IMR-90 (cell line): ENCODE data around the gene SH3BP2. TPM values are rescaled to one million over a fixed set of nuclear protein-coding genes. Genes with fewer than 3 reads are reported as not detected.

ENCODE experiments used
- ATAC-seq: fragments of 200-7000 bp; cut with Tn5 transposase; 2 replicates; pipeline ENCODE4 v1.9.1; 2020; ENCODE audit warnings: low read depth, mild to moderate bottlenecking, moderate library complexity
- BruUV-seq: library from RNA; stranded (reverse); fragments of 400-500 nt; replicated peaks from 2 replicates; lab custom pipeline; 2021; lab: Mats Ljungman, UMichigan
- CTCF ChIA-PET: fragments of 300-600 bp; formaldehyde crosslinking; extraction: SDS; loops from one replicate; lab custom pipeline; 2021; ENCODE audit warnings: antibody characterized with exemption; lab: Yijun Ruan, JAX
- POLR2A ChIA-PET: fragments of 300-600 bp; sonication (Branson Sonifier 250); formaldehyde crosslinking; loops from one replicate; lab custom pipeline; 2022; ENCODE audit warnings: antibody characterized with exemption; ENCODE audit not compliant: unreplicated experiment; lab: Charles Lee
- DNase-seq: peaks from one replicate; pipeline ENCODE4 v3.0.0; 2013
- H2AFZ ChIP-seq: replicated peaks from 2 replicates; pipeline ENCODE3; 2013; ENCODE audit warnings: low read length, mild to moderate bottlenecking; ENCODE audit not compliant: poor library complexity
- H2AK5ac ChIP-seq: 2 replicates; pipeline ENCODE4 v1.6.1; 2013; ENCODE audit warnings: low read depth, low read length, inconsistent platforms
- H2AK9ac ChIP-seq: replicated peaks from 2 replicates; pipeline ENCODE3; 2013; ENCODE audit warnings: mild to moderate bottlenecking, low read depth, low read length, moderate library complexity; ENCODE audit not compliant: poor library complexity
- H2BK120ac ChIP-seq: 2 replicates; pipeline ENCODE4 v1.6.1; 2013; ENCODE audit warnings: low read depth, low read length, inconsistent platforms
- H2BK15ac ChIP-seq: 3 replicates; pipeline ENCODE4 v1.6.1; 2013; ENCODE audit warnings: low read depth, low read length, inconsistent platforms
- H2BK20ac ChIP-seq: 2 replicates; pipeline ENCODE4 v1.6.1; 2013; ENCODE audit warnings: low read depth, mild to moderate bottlenecking, inconsistent platforms, low read length, moderate library complexity
- H2BK5ac ChIP-seq: 2 replicates; pipeline ENCODE4 v1.6.1; 2013; ENCODE audit warnings: mild to moderate bottlenecking, low read depth, low read length, inconsistent platforms; ENCODE audit not compliant: poor library complexity, severe bottlenecking
- H3K14ac ChIP-seq: replicated peaks from 2 replicates; pipeline ENCODE4 v1.6.1; 2013; ENCODE audit warnings: low read depth, low read length, inconsistent platforms
- H3K18ac ChIP-seq: 2 replicates; pipeline ENCODE4 v1.6.1; 2013; ENCODE audit warnings: low read depth, low read length, control low read depth
- H3K23ac ChIP-seq: 2 replicates; pipeline ENCODE4 v1.6.1; 2013; ENCODE audit warnings: low read depth, low read length, inconsistent platforms
- H3K27ac ChIP-seq: 2 replicates; pipeline ENCODE4 v1.5.1; 2013; ENCODE audit warnings: mild to moderate bottlenecking, control low read depth, low read length; ENCODE audit not compliant: insufficient read depth
- H3K27me3 ChIP-seq: 2 replicates; pipeline ENCODE4 v1.6.1; 2013; ENCODE audit warnings: low read length; ENCODE audit not compliant: control insufficient read depth, insufficient read depth
- H3K36me3 ChIP-seq: 2 replicates; pipeline ENCODE4 v1.6.1; 2013; ENCODE audit warnings: low read length, mixed read lengths; ENCODE audit not compliant: control insufficient read depth, insufficient read depth
- H3K4ac ChIP-seq: 2 replicates; pipeline ENCODE4 v1.6.1; 2013; ENCODE audit warnings: low read depth, low read length, inconsistent platforms
- H3K4me1 ChIP-seq: 2 replicates; pipeline ENCODE4 v1.6.1; 2013; ENCODE audit warnings: low read length, mixed read lengths; ENCODE audit not compliant: control insufficient read depth, insufficient read depth
- H3K4me2 ChIP-seq: 2 replicates; pipeline ENCODE4 v1.6.1; 2013; ENCODE audit warnings: low read depth, mild to moderate bottlenecking, control low read depth, low read length, moderate library complexity
- H3K4me3 ChIP-seq: 2 replicates; pipeline ENCODE4 v1.5.1; 2013; ENCODE audit warnings: low read depth, mild to moderate bottlenecking, control low read depth, low read length, moderate library complexity; ENCODE audit not compliant: insufficient read depth
- H3K56ac ChIP-seq: 2 replicates; pipeline ENCODE4 v1.6.1; 2013; ENCODE audit warnings: low read length, inconsistent platforms; ENCODE audit not compliant: insufficient read depth; ENCODE audit errors: extremely low read depth
- H3K79me1 ChIP-seq, 2 experiments: 2 replicates each; pipeline ENCODE4 v1.6.1; 2013; ENCODE audit warnings: low read length in 2 of 2, inconsistent platforms in 1 of 2, low read depth in 1 of 2
- H3K9ac ChIP-seq: 2 replicates; pipeline ENCODE4 v1.6.1; 2013; ENCODE audit warnings: low read depth, low read length, control low read depth
- H3K9me1 ChIP-seq: 2 replicates; pipeline ENCODE4 v1.6.1; 2013; ENCODE audit warnings: low read length, inconsistent platforms; ENCODE audit not compliant: insufficient read depth
- H3K9me3 ChIP-seq: 2 replicates; pipeline ENCODE4 v1.6.1; 2013; ENCODE audit warnings: low read length; ENCODE audit not compliant: control insufficient read depth, insufficient read depth
- H4K20me1 ChIP-seq: 2 replicates; pipeline ENCODE4 v1.6.1; 2013; ENCODE audit warnings: low read length, inconsistent platforms; ENCODE audit not compliant: insufficient read depth
- H4K5ac ChIP-seq: 2 replicates; pipeline ENCODE4 v1.6.1; 2013; ENCODE audit warnings: mild to moderate bottlenecking, low read depth, low read length, control low read depth
- H4K8ac ChIP-seq, 2 experiments: 2 replicates each; pipeline ENCODE4 v1.6.1; 2013; ENCODE audit warnings: low read depth in 2 of 2, low read length in 2 of 2, control low read depth in 1 of 2, inconsistent platforms in 1 of 2
- H4K91ac ChIP-seq: 2 replicates; pipeline ENCODE4 v1.6.1; 2013; ENCODE audit warnings: low read depth, low read length, inconsistent platforms; ENCODE audit not compliant: insufficient read depth
- FOS ChIP-seq: fragments of 150-350 bp; IDR thresholded peaks from 2 replicates; pipeline ENCODE4 v1.6.1; 2016; ENCODE audit warnings: low read depth, low read length
- MAFK ChIP-seq: IDR thresholded peaks from 2 replicates; pipeline ENCODE4 v1.6.1; 2012; ENCODE audit warnings: low read depth, low read length, improper control_type of control experiment
- NFE2L2 ChIP-seq: fragments of 150-350 bp; IDR thresholded peaks from 2 replicates; pipeline ENCODE4 v1.6.1; 2016; ENCODE audit warnings: low read depth, mild to moderate bottlenecking, low read length
- RAD21 ChIP-seq: IDR thresholded peaks from 2 replicates; pipeline ENCODE4 v1.6.1; 2012; ENCODE audit warnings: low read length, improper control_type of control experiment
- WGBS, 2 experiments: methylation state at CpG; one replicate each; pipeline versions ENCODE4 v1.1.5 to v1.1.7; 2013; ENCODE audit warnings: missing lambda C conversion rate in 2 of 2; ENCODE audit not compliant: insufficient read length in 1 of 2; ENCODE audit errors: extremely low coverage in 2 of 2; 5-methylcytosine and 5-hydroxymethylcytosine counted together
- dilution Hi-C: fragments of 300-500 bp; cut with HindIII; formaldehyde crosslinking; loops from one replicate; pipeline ENCODE4 v1.14.3; 2018; ENCODE audit warnings: low sequenced_read_pairs; ENCODE audit not compliant: unreplicated experiment
- in situ Hi-C: fragments of 300-500 bp; cut with MboI; formaldehyde crosslinking; loops from 3 replicates; pipeline ENCODE4 v1.14.3; 2019; ENCODE audit warnings: low sequenced_read_pairs, inconsistent platforms, mixed read lengths
- intact Hi-C: fragments of 100-400 bp; cut with micrococcal nuclease; formaldehyde crosslinking; loops from 2 replicates; pipeline ENCODE4 v1.10.0; 2022
- polyA plus RNA-seq, 3 experiments: library from polyadenylated mRNA; depleted of rRNA; stranded (reverse); fragments of >200 nt; gene quantifications; 2 replicates each; pipeline ENCODE4 v1.2.3, GENCODE V29; 2012; ENCODE audit warnings: low replicate concordance in 1 of 3
- total RNA-seq: library from RNA; depleted of rRNA; stranded (reverse); fragments of >200 nt; gene quantifications from 2 replicates; pipeline ENCODE4 v1.2.3, GENCODE V29; 2012
- TF ChIP-seq, protein P1 (sequence below): fragments of 150-350 bp; IDR thresholded peaks from 2 replicates; pipeline ENCODE4 v1.6.1; 2016; ENCODE audit warnings: low read depth, mild to moderate bottlenecking, low read length, moderate library complexity, borderline replicate concordance

SH3BP2 gene
- total and polyA plus RNA-seq, 2 of the 4 experiments (the other 2 are of a cell fraction), result 9.0 to 37.2 TPM

- CTCF ChIA-PET, result no interaction called here
- dilution Hi-C loops, result no loop called here
- H3K27ac ChIP-seq, result peak overlapping the region; percentile 43; the same call in 1 of the 2 replicates
Observed at GRCh38 chr4:2860391-2861348, 67.8 kb downstream of the SH3BP2 start.

More at GRCh38 chr4:2860391-2861348, 67.8 kb downstream of the SH3BP2 start:
- peaks cover 16 to 74% of the 10 kb centered on the region in 2 experiments for H3K79me1 ChIP-seq
- H3K4me2 ChIP-seq, result peak overlapping the region; percentile 74
- H2BK5ac ChIP-seq, result peak overlapping the region; percentile 48
- H3K4me1 ChIP-seq, result peaks cover 33% of the 10 kb centered on the region
- WGBS, 2 experiments, result 55% methylated on average over 4 of the region's 6 CpGs; no CpG with 5 or more reads in 1 of the 2 experiments
- 0 out of 4 replicates have a peak overlapping the region, but pooled peaks of 1 of the 2 experiments have one; percentile 19 for H4K8ac ChIP-seq
- no peak overlapping the region for H2BK20ac ChIP-seq
- H3K4ac ChIP-seq, result peak overlapping the region; percentile 16; the same call in 1 of the 2 replicates
- 0 out of 2 replicates have a peak overlapping the region, but pooled peaks have one; percentile 44 for H3K14ac ChIP-seq
- peak overlapping the region; percentile 68 for H3K18ac ChIP-seq
- BruUV-seq, result no TSS peak
- H2AK9ac ChIP-seq, result peak overlapping the region; percentile 58
- DNase-seq, result peak; percentile 24
- peaks cover 21% of the 10 kb centered on the region for H3K9me1 ChIP-seq
- TF ChIP-seq NFE2L2 (no peak), FOS (no peak), RAD21 (no peak), MAFK (no peak)
- TF ChIP-seq, protein P1, sequence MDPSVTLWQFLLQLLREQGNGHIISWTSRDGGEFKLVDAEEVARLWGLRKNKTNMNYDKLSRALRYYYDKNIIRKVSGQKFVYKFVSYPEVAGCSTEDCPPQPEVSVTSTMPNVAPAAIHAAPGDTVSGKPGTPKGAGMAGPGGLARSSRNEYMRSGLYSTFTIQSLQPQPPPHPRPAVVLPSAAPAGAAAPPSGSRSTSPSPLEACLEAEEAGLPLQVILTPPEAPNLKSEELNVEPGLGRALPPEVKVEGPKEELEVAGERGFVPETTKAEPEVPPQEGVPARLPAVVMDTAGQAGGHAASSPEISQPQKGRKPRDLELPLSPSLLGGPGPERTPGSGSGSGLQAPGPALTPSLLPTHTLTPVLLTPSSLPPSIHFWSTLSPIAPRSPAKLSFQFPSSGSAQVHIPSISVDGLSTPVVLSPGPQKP, result no peak
- in situ Hi-C loops, result no loop called here
- no peak overlapping the region; the same call in 1 of the 2 replicates for H2BK120ac ChIP-seq
- no peaks in the 10 kb centered on the region for H3K36me3 ChIP-seq
- POLR2A ChIA-PET, result no interaction called here
- 0 out of 3 replicates have a peak overlapping the region, but pooled peaks have one; percentile 16 for H2BK15ac ChIP-seq
- H3K27me3 ChIP-seq, result no peaks in the 10 kb centered on the region
- H4K5ac ChIP-seq, result no peak overlapping the region; the same call in 1 of the 2 replicates
- H2AK5ac ChIP-seq, result peak overlapping the region; percentile 23; the same call in 1 of the 2 replicates
- no peak overlapping the region; the same call in 1 of the 2 replicates for H3K9ac ChIP-seq
- H3K23ac ChIP-seq, result peak overlapping the region; percentile 57; the same call in 1 of the 2 replicates
- H3K9me3 ChIP-seq, result no peaks in the 10 kb centered on the region
- peak; percentile 53 for ATAC-seq
- no peak overlapping the region for H3K4me3 ChIP-seq
- no peak overlapping the region for H2AFZ ChIP-seq
- no peak overlapping the region for H3K56ac ChIP-seq
- peaks cover 85% of the 10 kb centered on the region for H4K20me1 ChIP-seq
- intact Hi-C loops, result no loop called here
- H4K91ac ChIP-seq, result no peak overlapping the region; the same call in 1 of the 2 replicates
